SU-DHL-6 (cell line): Measurements from ENCODE around the gene ACVR1.

Experiments used
- H2AFZ ChIP-seq: fragments of 200-600 bp; sonication (generic); 2 replicates; pipeline ENCODE4 v1.6.1; 2014; ENCODE audit warnings: low read depth, mild to moderate bottlenecking, moderate library complexity, mixed read lengths, antibody characterized with exemption, low read length; ENCODE audit not compliant: severe bottlenecking
- H3F3A ChIP-seq: fragments of 200-600 bp; shearing (Covaris generic); 2 replicates; pipeline ENCODE4 v1.6.0; 2016; ENCODE audit warnings: antibody characterized with exemption, mild to moderate bottlenecking; ENCODE audit not compliant: insufficient read depth
- H3K27ac ChIP-seq: fragments of 200-600 bp; sonication (generic); 2 replicates; pipeline ENCODE4 v1.5.1; 2016; ENCODE audit warnings: low read depth, mild to moderate bottlenecking, low read length, moderate library complexity, mixed read lengths
- H3K27me3 ChIP-seq: fragments of 200-600 bp; sonication (generic), shearing (Covaris generic); 2 replicates; pipeline ENCODE4 v1.6.0; 2014; ENCODE audit warnings: mild to moderate bottlenecking, low read length
- H3K36me3 ChIP-seq: fragments of 200-600 bp; sonication (generic); 2 replicates; pipeline ENCODE4 v1.6.1; 2014; ENCODE audit warnings: mild to moderate bottlenecking, low read length, mixed read lengths
- H3K4me2 ChIP-seq: fragments of 300-600, 200-600 bp; shearing (Covaris generic), sonication (generic); 2 replicates; pipeline ENCODE4 v1.6.0; 2014; ENCODE audit warnings: low read length, low read depth, mild to moderate bottlenecking; ENCODE audit not compliant: poor library complexity, severe bottlenecking
- H3K4me3 ChIP-seq: fragments of 200-600 bp; sonication (generic); 2 replicates; pipeline ENCODE4 v1.5.1; 2014; ENCODE audit warnings: antibody characterized with exemption, low read length, mild to moderate bottlenecking, mixed read lengths; ENCODE audit not compliant: insufficient read depth, poor library complexity, severe bottlenecking
- H3K79me2 ChIP-seq: fragments of 200-600 bp; sonication (generic); 2 replicates; pipeline ENCODE4 v1.6.1; 2014; ENCODE audit warnings: mild to moderate bottlenecking, low read length, moderate library complexity; ENCODE audit not compliant: insufficient read depth
- H3K9ac ChIP-seq: fragments of 200-600 bp; sonication (generic); 2 replicates; pipeline ENCODE4 v1.7.0; 2014; ENCODE audit warnings: mild to moderate bottlenecking, low read length
- H3K9me2 ChIP-seq: fragments of 200-600 bp; sonication (generic); replicated peaks from 2 replicates; pipeline ENCODE4 v1.6.1; 2014; ENCODE audit warnings: low read length; ENCODE audit not compliant: insufficient read depth
- H3K9me3 ChIP-seq: fragments of 200-600 bp; sonication (generic); 2 replicates; pipeline ENCODE4 v1.6.1; 2014; ENCODE audit warnings: low read length, mixed read lengths; ENCODE audit not compliant: insufficient read depth
- H4K20me1 ChIP-seq: fragments of 200-600 bp; sonication (generic); 2 replicates; pipeline ENCODE4 v1.6.1; 2014; ENCODE audit warnings: low read depth, mild to moderate bottlenecking, antibody characterized with exemption, low read length, moderate library complexity, mixed read lengths
- CTCF ChIP-seq: fragments of 200-600 bp; sonication (generic); IDR thresholded peaks from one replicate; pipeline ENCODE4 v1.5.1; 2017; ENCODE audit warnings: antibody characterized with exemption, mild to moderate bottlenecking, low read length, moderate library complexity; ENCODE audit not compliant: insufficient read depth, poor library complexity, severe bottlenecking
- EZH2phosphoT487 ChIP-seq: fragments of 200-600 bp; sonication (generic), shearing (Covaris generic); conservative IDR thresholded peaks from 2 replicates; pipeline ENCODE4 v1.6.1; 2018; ENCODE audit warnings: mild to moderate bottlenecking, antibody characterized with exemption, low read length, moderate library complexity, mixed read lengths

The ACVR1 gene

GRCh38 chr2:157918319-157918718, 42.2 kb upstream of the ACVR1 start:
- no peaks in the 10 kb centered on the region for H3F3A ChIP-seq
- H3K27me3 ChIP-seq: no peaks in the 10 kb centered on the region
- no peak overlapping the region for H3K4me3 ChIP-seq
- no peaks in the 10 kb centered on the region for H3K9me2 ChIP-seq
- no peaks in the 10 kb centered on the region for H4K20me1 ChIP-seq
- no peak overlapping the region for H3K27ac ChIP-seq
- no peaks in the 10 kb centered on the region for H3K79me2 ChIP-seq
- H3K9me3 ChIP-seq: no peaks in the 10 kb centered on the region
- H3K36me3 ChIP-seq: no peaks in the 10 kb centered on the region
- H3K4me2 ChIP-seq: no peak overlapping the region
- no peak overlapping the region for H3K9ac ChIP-seq
- TF ChIP-seq CTCF (no peak), EZH2phosphoT487 (no peak)
- H2AFZ ChIP-seq: no peak overlapping the region

- no peaks in the 10 kb centered on the region for H3F3A ChIP-seq
- no peak overlapping the region for H2AFZ ChIP-seq
- H3K4me3 ChIP-seq: no peak overlapping the region
- no peaks in the 10 kb centered on the region for H3K27me3 ChIP-seq
- no peaks in the 10 kb centered on the region for H3K9me2 ChIP-seq
- H4K20me1 ChIP-seq: no peaks in the 10 kb centered on the region
- H3K27ac ChIP-seq: no peak overlapping the region
- no peaks in the 10 kb centered on the region for H3K79me2 ChIP-seq
- H3K9ac ChIP-seq: no peak overlapping the region
- TF ChIP-seq CTCF (no peak), EZH2phosphoT487 (no peak)
- no peaks in the 10 kb centered on the region for H3K9me3 ChIP-seq
- H3K36me3 ChIP-seq: no peaks in the 10 kb centered on the region
- no peak overlapping the region for H3K4me2 ChIP-seq
These were observed 35.6 kb upstream of the ACVR1 start for GRCh38 chr2:157911750-157912149.

GRCh38 chr2:157911246-157911645, 35.1 kb upstream of the ACVR1 start:
- Histone ChIP-seq H2AFZ (no peak overlapping the region), H3K9ac (no peak overlapping the region), H3K4me2 (no peak overlapping the region), H3K79me2 (no peaks in the 10 kb centered on the region), H3K36me3 (no peaks in the 10 kb centered on the region), H4K20me1 (no peaks in the 10 kb centered on the region), H3K4me3 (no peak overlapping the region), H3F3A (no peaks in the 10 kb centered on the region), H3K27ac (no peak overlapping the region), H3K9me3 (no peaks in the 10 kb centered on the region), H3K9me2 (no peaks in the 10 kb centered on the region), H3K27me3 (no peaks in the 10 kb centered on the region)
- TF ChIP-seq EZH2phosphoT487: no peak
- no peak for TF ChIP-seq CTCF
